ENCODE measurements around the gene METTL1.

GRCh38 chr12:57724003-57724935 is 47.6 kb downstream of the METTL1 start:
- TF ChIP-seq CTCF (IDR thresholded peaks at IDR 0.05) (no peak), POLR2AphosphoS5 (IDR thresholded peaks at IDR 0.05) (peak in 1 of 2 donors; percentile 7), POLR2A (IDR thresholded peaks at IDR 0.05; ENCODE audit: low read depth) (no peak)

All from esophagus muscularis mucosa (tissue), 3 donors.